HCT116 (cell line): ENCODE results near the gene PAX5. TPM values are rescaled to one million over a fixed set of nuclear protein-coding genes. Genes with fewer than 3 reads are reported as not detected.

ENCODE experiments used
- ATAC-seq: fragments of 200-7000 bp; cut with Tn5 transposase; 2 replicates; pipeline ENCODE4 v1.9.1; 2020; ENCODE audit warnings: mild to moderate bottlenecking, moderate library complexity
- BruUV-seq: library from RNA; stranded (reverse); fragments of 400-500 nt; replicated peaks from 2 replicates; lab custom pipeline; 2021; lab: Mats Ljungman, UMichigan
- CTCF ChIA-PET: fragments of 300-600 bp; sonication (Branson Sonifier 250); formaldehyde crosslinking; loops from one replicate; lab custom pipeline; 2021; ENCODE audit warnings: antibody characterized with exemption; lab: Charles Lee
- POLR2A ChIA-PET: fragments of 300-600, 350-600 bp; sonication (Branson Sonifier 250); formaldehyde crosslinking; loops from one replicate; lab custom pipeline; 2021; ENCODE audit warnings: antibody characterized with exemption; lab: Charles Lee
- RAD21 ChIA-PET, 2 experiments: fragments of 300-600 bp; sonication (Branson Sonifier 250); formaldehyde crosslinking; loops; one replicate each; lab custom pipeline; 2023; ENCODE audit warnings: low total read pairs in 2 of 2; ENCODE audit not compliant: uncharacterized antibody in 2 of 2, unreplicated experiment in 2 of 2, low non-redundant PET in 1 of 2; lab: Charles Lee
- DNase-seq: peaks from one replicate; pipeline ENCODE4 v3.0.0-alpha.2; 2010; ENCODE audit warnings: low read depth, low spot score
- H2AFZ ChIP-seq: fragments of 200-600 bp; shearing (Covaris generic), sonication (generic); 2 replicates; pipeline ENCODE4 v1.6.1; 2017; ENCODE audit warnings: low read depth, mixed run types, mixed read lengths, antibody characterized with exemption, low read length; ENCODE audit not compliant: poor library complexity, severe bottlenecking
- H3K27ac ChIP-seq: 2 replicates; pipeline ENCODE4 v1.5.1; 2012; ENCODE audit warnings: low read depth, low read length
- H3K27me3 ChIP-seq: fragments of 200-600 bp; sonication (generic); 2 replicates; pipeline ENCODE4 v1.6.1; 2016; ENCODE audit warnings: mixed run types, low read length, mixed read lengths; ENCODE audit not compliant: insufficient read depth
- H3K36me3 ChIP-seq, 2 experiments: fragments of 200-500 bp in 1 of 2; fragments of 200-600 bp in 1 of 2; sonication (Bioruptor generic) in 1 of 2; sonication (generic) in 1 of 2; 2 replicates each; pipeline versions ENCODE4 v1.5.1 to v1.6.1; 2014 to 2016; ENCODE audit warnings: low read length in 2 of 2, inconsistent platforms in 1 of 2, mixed read lengths in 1 of 2, mixed run types in 1 of 2; ENCODE audit not compliant: insufficient read depth in 2 of 2, control insufficient read depth in 1 of 2
- H3K4me1 ChIP-seq, 2 experiments: fragments of 200-600 bp in 1 of 2; sonication (generic) in 1 of 2; 2 replicates each; pipeline versions ENCODE4 v1.5.1 to v1.6.1; 2012 to 2017; ENCODE audit warnings: low read length in 2 of 2, inconsistent platforms in 1 of 2, mild to moderate bottlenecking in 1 of 2, mixed read lengths in 1 of 2, mixed run types in 1 of 2, moderate library complexity in 1 of 2; ENCODE audit not compliant: insufficient read depth in 2 of 2, control insufficient read depth in 1 of 2
- H3K4me2 ChIP-seq: fragments of 200-600 bp; sonication (generic); 2 replicates; pipeline ENCODE4 v1.6.1; 2017; ENCODE audit warnings: mixed run types, low read length, mixed read lengths
- H3K4me3 ChIP-seq, 2 experiments: fragments of 200-600 bp in 1 of 2; sonication (generic) in 1 of 2; replicated peaks in 1 of 2; 2 replicates each; pipeline ENCODE4 v1.5.1; 2011 to 2016; ENCODE audit warnings: low read length in 2 of 2, control low read depth in 1 of 2, low read depth in 1 of 2, mild to moderate bottlenecking in 1 of 2, mixed read lengths in 1 of 2, mixed run types in 1 of 2
- H3K79me2 ChIP-seq: fragments of 200-600 bp; sonication (generic); 2 replicates; pipeline ENCODE4 v1.6.1; 2017; ENCODE audit warnings: mild to moderate bottlenecking, mixed run types, low read length, moderate library complexity, mixed read lengths; ENCODE audit not compliant: insufficient read depth
- H3K9ac ChIP-seq: fragments of 200-600 bp; sonication (generic); 2 replicates; pipeline ENCODE4 v1.6.1; 2016; ENCODE audit warnings: low read length, mixed read lengths
- H3K9me2 ChIP-seq: fragments of 200-600 bp; sonication (generic), shearing (Covaris generic); 2 replicates; pipeline ENCODE4 v1.6.1; 2017; ENCODE audit warnings: mixed run types, mild to moderate bottlenecking, moderate library complexity; ENCODE audit not compliant: insufficient read depth
- H3K9me3 ChIP-seq, 2 experiments: fragments of 200-500 bp in 1 of 2; fragments of 200-600 bp in 1 of 2; sonication (Bioruptor generic) in 1 of 2; sonication (generic) in 1 of 2; 2 replicates each; pipeline ENCODE4 v1.6.1; 2014 to 2017; ENCODE audit warnings: low read length in 2 of 2, mixed read lengths in 2 of 2, inconsistent platforms in 1 of 2, low read depth in 1 of 2, mild to moderate bottlenecking in 1 of 2, mixed run types in 1 of 2, moderate library complexity in 1 of 2; ENCODE audit not compliant: control insufficient read depth in 1 of 2, insufficient read depth in 1 of 2
- H4K20me1 ChIP-seq: fragments of 200-600 bp; sonication (generic), shearing (Covaris generic); 2 replicates; pipeline ENCODE4 v1.6.1; 2017; ENCODE audit warnings: mixed run types, mild to moderate bottlenecking, moderate library complexity; ENCODE audit not compliant: insufficient read depth
- CBX3 ChIP-seq: IDR thresholded peaks from 2 replicates; pipeline ENCODE4 v1.6.1; 2012; ENCODE audit warnings: low read depth
- CEBPB ChIP-seq: IDR thresholded peaks from 2 replicates; pipeline ENCODE4 v1.6.1; 2012; ENCODE audit warnings: low read depth
- EGR1 ChIP-seq: IDR thresholded peaks from 2 replicates; pipeline ENCODE4 v1.6.1; 2012; ENCODE audit warnings: low read depth
- EZH2 ChIP-seq: fragments of 200-600 bp; sonication (generic); IDR thresholded peaks from 2 replicates; pipeline ENCODE4 v1.6.1; 2017; ENCODE audit warnings: antibody characterized with exemption, mixed run types
- POLR2AphosphoS5 ChIP-seq: IDR thresholded peaks from 2 replicates; pipeline ENCODE4 v1.6.1; 2011; ENCODE audit warnings: mild to moderate bottlenecking, low read depth, low read length, moderate library complexity
- REST ChIP-seq: IDR thresholded peaks from 2 replicates; pipeline ENCODE4 v1.6.1; 2012; ENCODE audit warnings: low read depth
- intact Hi-C: fragments of 100-400 bp; cut with micrococcal nuclease; formaldehyde crosslinking; loops from 2 replicates; pipeline ENCODE4 v1.10.0; 2022
- total RNA-seq: library from RNA; stranded (reverse); gene quantifications from one replicate; pipeline ENCODE4 v1.2.1, GENCODE V29; 2021; ENCODE audit not compliant: unreplicated experiment

PAX5 gene
- total RNA-seq, 1 experiment from 2014 or later, result 0.17 TPM

GRCh38 chr9:37030611-37030939, 3.5 kb downstream of the PAX5 start:
- BruUV-seq, result no TSS peak

More at GRCh38 chr9:37030611-37030939, 3.5 kb downstream of the PAX5 start:
- H3K4me2 ChIP-seq, result no peak overlapping the region
- H3K9me3 ChIP-seq, result no peaks in the 10 kb centered on the region
- intact Hi-C loops, result no loop called here
- ChIA-PET RAD21 (no interaction called here), CTCF (no interaction called here), POLR2A (no interaction called here)
- H2AFZ ChIP-seq, result no peak overlapping the region
- no peak overlapping the region for H3K9ac ChIP-seq
- ATAC-seq (no peak), DNase-seq (no peak)
- no peak overlapping the region for H3K27ac ChIP-seq
- TF ChIP-seq EGR1 (no peak), REST (no peak), CEBPB (no peak), CBX3 (no peak), POLR2AphosphoS5 (no peak), EZH2 (no peak)
- H3K79me2 ChIP-seq, result no peaks in the 10 kb centered on the region
- no peaks in the 10 kb centered on the region for H4K20me1 ChIP-seq
- H3K4me3 ChIP-seq, result no peak overlapping the region
- H3K36me3 ChIP-seq, result no peaks in the 10 kb centered on the region
- peaks cover 0 to 6% of the 10 kb centered on the region in 2 experiments; a peak in 2 of 4 replicates for H3K4me1 ChIP-seq
- no peaks in the 10 kb centered on the region for H3K27me3 ChIP-seq
- no peaks in the 10 kb centered on the region for H3K9me2 ChIP-seq
